Measurements from ENCODE around the gene MIEF2.

DNA sequence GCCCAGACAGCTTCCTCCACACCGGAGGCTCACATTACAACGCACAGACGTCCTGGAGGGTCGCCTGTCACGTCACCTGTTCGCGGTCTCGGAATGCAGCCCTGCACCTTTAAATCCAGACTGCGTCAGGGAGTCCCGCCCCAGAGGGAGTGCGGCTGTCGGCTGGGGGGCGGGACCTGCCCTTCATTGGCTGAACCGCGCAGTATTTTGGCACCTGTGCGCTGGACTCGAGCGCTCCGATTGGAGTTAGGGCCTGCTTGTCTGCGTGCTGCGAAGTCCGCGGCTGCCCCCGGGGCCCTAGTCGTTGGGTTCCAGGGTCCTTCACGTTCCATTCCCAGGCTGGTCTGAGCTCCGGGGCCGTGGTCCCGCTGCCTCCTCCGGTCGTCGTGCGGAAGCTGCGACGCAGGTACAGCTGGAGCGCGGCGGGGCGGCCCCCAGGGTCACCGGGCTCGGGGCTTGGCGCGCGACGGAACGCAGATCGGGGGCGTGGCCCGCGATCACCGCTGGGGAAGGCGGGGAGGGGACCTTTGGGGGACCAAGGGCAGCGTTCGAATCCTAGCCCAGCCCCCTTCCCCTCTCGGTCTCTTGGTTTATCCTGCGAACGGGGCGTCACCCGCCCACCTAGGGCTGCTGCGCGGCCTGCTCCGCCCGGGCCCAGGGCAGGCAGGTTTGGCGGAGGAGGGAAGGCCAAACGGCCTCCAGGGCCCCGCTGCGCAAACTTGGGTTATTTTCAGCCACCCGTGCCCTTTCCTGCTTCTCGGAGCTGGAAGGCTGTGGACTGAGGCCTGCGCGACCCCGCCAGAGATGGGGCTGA, at the start of gene MIEF2:
- TF ChIP-seq CTCF (IDR thresholded peaks at IDR 0.05) = no peak
- peak; percentile 30 to 62 for TF ChIP-seq POLR2A (IDR thresholded peaks at IDR 0.05)
